Stimulated activated CD8-positive, alpha-beta memory T cell treated with anti-CD3 and anti-CD28 coated beads, Interleukin-4, amount 100 ng/mL, for 48 hours (primary cell): Measurements from ENCODE around the gene DISP3.
"Not testable (repeated sequence)": the region's sequence is repeated elsewhere in the genome, so short reads cannot be mapped to it uniquely, and the experiment has no call there.

ENCODE experiments used
- DNase-seq: peaks from one replicate; pipeline ENCODE4 v3.0.0-alpha.2; 2020

Gene DISP3

GRCh38 chr1:11560061-11560460 is 81.1 kb downstream of the DISP3 start:
- no peak for DNase-seq

- no peak for DNase-seq
These were observed 82.8 kb downstream of the DISP3 start for GRCh38 chr1:11561740-11562139.

GRCh38 chr1:11562664-11563063 is 83.7 kb downstream of the DISP3 start:
- DNase-seq, result no peak

- no peak for DNase-seq
These were observed 84.7 kb downstream of the DISP3 start for GRCh38 chr1:11563560-11564069.

GRCh38 chr1:11564237-11564636 is 85.3 kb downstream of the DISP3 start:
- no peak for DNase-seq

GRCh38 chr1:11566042-11566850 is 87.3 kb downstream of the DISP3 start:
- DNase-seq, result no peak

GRCh38 chr1:11567244-11568065 is 88.5 kb downstream of the DISP3 start:
- no peak for DNase-seq

GRCh38 chr1:11568687-11569086 is 89.7 kb downstream of the DISP3 start:
- DNase-seq, result no peak

- no peak for DNase-seq
These were observed 90.6 kb downstream of the DISP3 start for GRCh38 chr1:11569551-11569950.

GRCh38 chr1:11569954-11570353 is 91.0 kb downstream of the DISP3 start:
- DNase-seq, result no peak

- DNase-seq, result no peak
These were observed 91.9 kb downstream of the DISP3 start for GRCh38 chr1:11570821-11571380.

- peak; percentile 45 for DNase-seq
These were observed 93.1 kb downstream of the DISP3 start for GRCh38 chr1:11571906-11572616.

- DNase-seq, result no peak
These were observed 94.2 kb downstream of the DISP3 start for GRCh38 chr1:11573116-11573692.

GRCh38 chr1:11575553-11575952 is 96.6 kb downstream of the DISP3 start:
- no peak for DNase-seq

GRCh38 chr1:11576109-11576875 is 97.3 kb downstream of the DISP3 start:
- no peak for DNase-seq

GRCh38 chr1:11578004-11578403 is 99.0 kb downstream of the DISP3 start:
- no peak for DNase-seq

- DNase-seq, result no peak
These were observed 100.6 kb downstream of the DISP3 start for GRCh38 chr1:11579506-11579905.

GRCh38 chr1:11580049-11580448 is 101.1 kb downstream of the DISP3 start:
- not testable (repeated sequence) for DNase-seq

GRCh38 chr1:11581445-11581991 is 102.6 kb downstream of the DISP3 start:
- no peak for DNase-seq

- no peak for DNase-seq
These were observed 106.4 kb downstream of the DISP3 start for GRCh38 chr1:11585389-11585788.
